GM19372 (cell line): Measurements from ENCODE around the gene PREP.

Experiments used
- ATAC-seq: cut with Tn5 transposase; IDR thresholded peaks from one replicate; pipeline ENCODE4 v1.9.1; 2021; ENCODE audit warnings: mild to moderate bottlenecking, low read depth, moderate library complexity; ENCODE audit not compliant: unreplicated experiment

Gene PREP

DNA sequence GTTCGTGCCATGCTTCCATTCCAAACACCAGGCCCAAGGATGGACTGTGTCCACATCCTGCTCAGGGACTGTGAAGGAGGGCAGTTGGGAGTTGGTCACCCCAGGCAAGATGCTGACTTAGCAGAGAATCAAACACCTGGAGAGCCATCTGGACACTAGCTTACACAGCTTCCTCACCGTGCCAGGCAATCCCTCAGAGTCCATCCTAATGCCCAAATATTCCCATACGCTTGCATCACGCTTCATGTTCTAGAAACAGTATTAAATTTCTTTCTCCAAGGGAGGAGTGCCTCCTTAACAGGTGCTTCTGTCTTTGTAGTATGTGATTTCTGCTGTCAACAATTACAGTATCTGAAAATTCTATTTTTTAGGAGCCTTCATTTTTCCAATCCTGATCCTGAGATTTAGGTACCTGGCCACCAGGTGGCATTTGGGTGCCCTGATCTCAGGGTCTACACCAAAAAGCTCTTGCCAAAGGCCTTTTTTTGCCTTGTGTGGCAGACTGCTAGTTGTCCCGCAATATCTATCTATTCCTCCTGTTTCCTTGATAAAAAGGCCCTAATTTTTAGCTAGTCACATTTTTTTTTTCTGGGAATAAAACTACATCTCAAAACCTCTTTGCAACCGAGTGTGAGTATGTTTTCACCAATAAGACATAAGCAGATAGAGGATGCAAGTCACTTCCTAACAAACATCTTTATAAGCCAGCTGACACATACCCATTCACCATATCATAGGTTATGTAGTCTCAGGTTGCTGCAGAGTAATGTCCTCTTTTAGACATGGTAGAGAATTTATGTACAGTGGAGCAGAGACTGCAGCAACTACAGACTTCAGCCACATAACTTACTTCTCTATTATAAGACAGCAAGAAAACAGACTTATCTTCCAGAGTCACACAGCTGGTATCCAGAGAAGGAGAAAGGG is 85.0 kb downstream of the PREP start:
- no peak for ATAC-seq

DNA sequence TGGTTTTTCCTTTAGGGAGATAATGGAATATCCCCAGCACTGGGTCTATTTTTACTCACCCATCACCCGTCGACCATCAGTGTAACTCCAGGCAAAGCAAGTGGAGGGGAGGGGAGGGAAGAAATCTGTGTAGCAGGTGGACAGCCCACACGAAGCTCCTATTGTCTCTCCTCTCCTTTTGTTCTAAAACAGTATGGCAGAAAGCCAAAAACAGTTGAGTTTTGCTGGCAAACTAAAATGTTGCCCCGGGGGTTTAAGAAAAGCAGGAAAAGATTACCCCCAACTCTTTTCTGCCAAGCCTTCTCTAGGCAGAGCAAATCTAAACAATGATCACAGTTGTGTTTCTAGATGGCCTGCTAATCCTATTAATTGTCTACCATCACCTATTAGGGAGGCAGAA is 89.7 kb downstream of the PREP start:
- ATAC-seq, result no peak

DNA sequence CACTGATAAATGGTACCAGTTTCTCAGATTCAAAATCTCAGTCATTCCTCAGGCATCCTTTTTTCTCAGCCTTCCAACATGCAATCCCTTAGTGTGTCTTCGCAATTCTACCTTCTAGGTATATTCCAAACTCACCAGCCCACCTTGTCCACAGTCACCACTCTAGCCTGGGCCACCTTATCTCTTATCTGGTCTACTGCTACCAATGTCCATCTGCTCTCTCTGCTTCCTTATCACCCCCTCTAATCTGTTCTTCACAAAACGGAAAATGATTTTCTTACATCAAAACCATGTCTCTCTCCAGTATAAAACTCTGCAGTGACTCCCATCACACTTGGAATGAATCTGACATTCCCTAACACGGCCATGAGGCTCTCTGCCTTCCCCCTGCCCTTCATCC is 91.9 kb downstream of the PREP start:
- no peak for ATAC-seq

DNA sequence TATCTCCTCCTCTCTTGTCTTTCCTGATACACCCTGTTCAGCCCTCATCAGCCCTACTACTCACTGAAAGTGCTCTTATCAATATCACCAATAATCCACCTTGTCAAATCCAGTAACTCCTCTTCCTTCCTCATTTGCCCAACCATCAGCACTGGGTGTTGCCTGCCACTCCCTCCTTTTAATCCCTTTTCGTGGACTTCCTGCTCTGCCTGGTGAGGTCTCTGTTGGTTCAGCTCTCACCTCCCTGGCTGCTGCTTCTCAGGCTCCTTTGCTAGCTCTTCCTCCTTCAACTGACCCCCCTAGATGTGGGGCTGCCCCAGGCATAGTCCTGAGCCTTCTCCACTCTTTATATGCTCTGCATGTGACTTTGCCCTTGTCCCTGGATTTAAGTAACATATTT is 92.5 kb downstream of the PREP start:
- ATAC-seq, result no peak

DNA sequence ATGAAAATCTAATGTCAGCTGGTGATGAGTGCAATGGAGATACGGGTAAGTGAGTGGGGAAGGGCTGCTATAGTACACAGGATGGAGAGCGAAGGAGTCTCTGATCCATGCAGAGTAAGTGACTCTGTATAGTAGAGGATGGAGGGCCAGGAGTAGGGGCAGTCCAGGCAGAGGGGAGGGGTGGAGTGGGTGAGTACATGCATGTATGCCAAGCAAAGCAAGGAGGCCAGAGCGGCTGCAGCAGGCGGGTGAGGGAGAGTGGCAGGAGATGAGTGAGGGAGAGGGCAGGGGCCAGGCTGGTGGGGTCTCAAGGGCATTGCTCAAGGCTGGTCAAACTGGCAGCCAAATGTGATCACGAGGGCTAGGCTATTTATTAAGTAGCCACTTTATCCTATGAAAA is 94.0 kb downstream of the PREP start:
- no peak for ATAC-seq

DNA sequence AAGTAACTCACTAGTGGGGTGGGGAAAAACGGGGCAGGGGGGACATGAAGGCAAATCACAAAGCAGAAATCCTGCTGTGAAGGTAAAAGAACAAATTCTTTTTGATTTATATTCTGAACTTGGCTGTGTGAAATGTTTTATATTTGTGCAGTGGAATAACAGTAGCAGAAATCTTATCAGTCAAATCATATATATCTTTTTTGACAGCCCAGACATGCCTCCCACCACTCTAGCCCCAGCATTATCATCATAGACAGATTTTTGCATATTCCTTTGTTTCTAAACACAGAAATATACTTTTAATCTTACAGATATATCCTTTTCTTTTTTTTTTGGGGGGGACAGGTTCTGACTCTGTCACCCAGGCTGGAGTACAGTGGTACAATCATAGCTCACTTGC is 97.4 kb downstream of the PREP start:
- ATAC-seq, result no peak

DNA sequence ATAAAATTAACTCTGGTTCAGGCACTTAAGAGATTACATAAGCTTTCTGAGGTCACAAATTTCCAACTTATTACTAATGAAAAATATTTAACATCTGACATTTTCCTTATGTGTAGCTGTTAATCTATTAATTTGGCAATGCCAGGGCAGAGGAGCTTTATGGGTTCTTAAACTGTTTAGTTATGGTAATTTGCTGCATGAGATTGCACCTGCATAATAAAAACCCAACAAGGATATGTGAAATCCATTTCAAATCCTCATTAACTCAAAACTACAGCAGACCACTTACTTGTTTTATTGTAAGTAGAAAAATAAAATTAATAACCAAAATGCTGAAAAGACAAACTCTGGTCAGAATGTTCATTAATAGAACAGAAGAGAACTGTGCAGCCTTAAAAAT is 98.1 kb downstream of the PREP start:
- ATAC-seq, result no peak

DNA sequence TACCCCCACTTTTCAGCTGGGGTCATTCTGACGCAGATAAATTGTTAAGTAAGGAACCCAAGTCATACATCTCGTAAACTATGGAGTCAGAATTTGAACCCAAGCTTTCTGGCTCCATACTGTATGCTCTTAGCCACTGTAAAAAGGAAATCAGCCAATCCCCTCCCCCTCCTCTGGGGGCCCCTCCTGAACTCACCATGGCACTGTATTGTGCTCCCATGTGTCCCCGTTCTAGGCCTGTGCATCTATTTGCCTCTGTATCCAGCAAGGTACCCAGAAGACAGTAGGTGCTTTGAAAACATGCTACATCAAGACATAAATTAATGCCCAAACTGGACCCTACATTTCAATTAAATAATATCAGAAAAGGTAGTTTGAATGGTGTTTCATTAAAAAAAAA is 98.5 kb downstream of the PREP start:
- no peak for ATAC-seq

DNA sequence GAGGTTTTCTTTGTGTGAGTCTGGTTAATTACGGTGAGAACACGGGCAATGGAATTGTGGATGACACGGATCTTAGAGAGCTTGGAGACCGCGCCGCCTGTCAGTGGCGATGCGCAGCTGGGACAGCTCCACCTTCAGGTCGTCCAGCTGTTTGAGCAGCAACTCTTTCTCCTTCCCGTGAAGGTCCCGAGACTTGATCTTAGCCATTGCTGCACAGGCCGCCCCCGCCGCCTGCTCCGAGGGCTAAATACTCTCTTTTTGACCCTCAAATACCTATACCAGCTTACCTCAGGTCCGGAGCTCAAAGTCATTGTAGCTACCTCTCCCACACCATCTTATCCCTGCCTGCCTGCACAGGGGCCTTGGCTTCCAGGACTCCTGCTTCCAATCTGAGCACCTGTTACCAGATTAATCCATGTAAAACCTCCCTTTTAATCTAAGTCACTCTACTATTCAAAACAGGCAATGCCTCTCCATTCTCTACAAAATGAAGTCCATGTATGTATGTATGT is 100.2 kb downstream of the PREP start:
- no peak for ATAC-seq

DNA sequence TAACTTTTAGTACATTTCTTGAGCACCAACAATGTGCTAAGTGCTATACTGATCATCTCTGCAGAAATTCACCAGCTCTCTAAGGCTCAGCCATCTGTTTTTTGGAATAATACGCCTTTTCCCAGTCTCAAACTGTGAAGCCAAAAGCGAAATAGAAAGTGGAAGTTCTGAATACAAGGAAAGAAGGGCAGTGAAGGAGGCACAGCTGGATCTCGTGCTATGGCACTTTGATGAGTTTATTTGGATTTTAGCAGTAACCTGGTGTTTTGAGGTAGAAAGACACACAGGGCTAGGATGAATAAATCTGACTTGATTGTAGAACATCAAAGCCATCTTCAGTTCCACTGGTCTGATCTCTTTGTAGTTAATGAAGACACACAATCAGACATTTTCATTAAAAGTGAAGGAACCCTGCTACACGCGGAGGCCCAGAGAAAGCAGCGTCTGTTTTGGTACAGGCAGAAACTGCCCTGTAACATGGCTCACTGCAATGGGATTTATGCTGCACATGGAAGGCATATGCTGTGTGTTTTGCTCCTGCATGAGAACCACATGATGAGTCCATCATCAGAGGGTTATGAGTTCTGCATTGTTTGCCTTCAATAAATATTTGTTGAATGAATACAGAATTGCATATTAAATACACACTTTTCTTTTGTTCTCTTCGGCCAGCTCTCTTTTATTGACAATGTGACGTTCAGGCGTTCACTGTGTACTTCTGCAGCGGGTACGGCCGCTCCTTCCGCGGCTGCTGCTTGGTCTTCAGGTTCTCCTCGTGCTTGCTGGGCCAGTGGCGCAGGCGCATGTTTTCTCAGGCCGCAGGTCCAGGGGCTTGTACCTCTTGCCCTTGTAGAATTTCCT is 100.9 kb downstream of the PREP start:
- no peak for ATAC-seq

DNA sequence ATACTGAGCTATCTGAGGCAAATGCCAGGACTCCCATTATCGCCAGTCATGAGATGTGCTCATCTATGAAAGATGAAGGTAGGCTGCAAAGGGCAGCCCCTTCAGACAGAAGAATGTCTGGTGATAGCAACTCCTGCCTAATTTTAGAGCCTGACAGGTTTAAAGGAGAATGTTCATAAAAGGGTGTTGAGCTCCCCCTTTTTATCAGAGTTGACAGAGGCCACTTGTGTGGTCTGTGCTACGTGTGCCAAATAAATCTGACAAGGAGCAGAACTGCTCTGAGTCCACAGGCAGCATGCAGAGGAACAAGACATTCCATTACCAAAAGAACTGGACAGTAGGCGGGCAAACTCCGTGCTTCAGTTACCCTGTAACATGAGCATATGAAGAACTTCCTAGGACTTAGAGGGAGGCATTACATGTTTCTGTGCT is 101.8 kb downstream of the PREP start:
- ATAC-seq, result no peak

DNA sequence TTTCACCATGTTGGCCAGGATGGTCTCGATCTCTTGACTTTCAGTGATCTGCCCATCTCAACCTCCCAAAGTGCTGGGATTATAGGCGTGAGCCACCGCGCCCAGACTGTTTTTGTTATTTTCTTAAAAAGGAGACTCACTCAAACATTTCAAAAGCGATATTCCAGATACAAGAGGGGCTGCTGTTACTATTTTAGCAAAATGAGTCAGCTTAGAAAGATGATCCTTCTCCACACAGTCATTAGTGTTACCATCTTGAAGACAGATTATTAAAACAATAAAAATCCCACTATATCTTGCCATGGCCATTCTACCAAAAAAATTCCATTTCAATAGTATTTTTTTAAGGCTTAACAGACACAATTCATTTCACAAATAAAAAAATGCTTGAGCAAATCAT is 102.8 kb downstream of the PREP start:
- ATAC-seq, result no peak

DNA sequence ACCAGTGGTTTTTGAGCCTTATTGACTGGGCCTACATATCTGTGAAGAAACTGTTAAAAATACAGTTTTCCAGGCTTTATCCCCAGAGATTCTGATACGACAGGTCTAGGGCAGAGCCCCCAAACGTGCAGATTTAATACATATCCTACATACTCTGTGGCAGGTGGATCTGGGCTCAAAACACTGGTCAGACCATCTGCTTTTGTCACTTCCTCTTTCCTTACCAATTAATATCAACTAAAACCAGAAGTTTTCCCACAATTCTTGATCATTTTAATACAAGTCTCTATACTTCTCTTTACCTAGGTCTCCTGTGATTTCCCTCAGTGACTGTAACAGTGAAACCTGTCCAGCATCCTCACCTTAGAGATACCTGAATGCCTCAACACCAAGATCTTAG is 108.8 kb downstream of the PREP start:
- no peak for ATAC-seq

DNA sequence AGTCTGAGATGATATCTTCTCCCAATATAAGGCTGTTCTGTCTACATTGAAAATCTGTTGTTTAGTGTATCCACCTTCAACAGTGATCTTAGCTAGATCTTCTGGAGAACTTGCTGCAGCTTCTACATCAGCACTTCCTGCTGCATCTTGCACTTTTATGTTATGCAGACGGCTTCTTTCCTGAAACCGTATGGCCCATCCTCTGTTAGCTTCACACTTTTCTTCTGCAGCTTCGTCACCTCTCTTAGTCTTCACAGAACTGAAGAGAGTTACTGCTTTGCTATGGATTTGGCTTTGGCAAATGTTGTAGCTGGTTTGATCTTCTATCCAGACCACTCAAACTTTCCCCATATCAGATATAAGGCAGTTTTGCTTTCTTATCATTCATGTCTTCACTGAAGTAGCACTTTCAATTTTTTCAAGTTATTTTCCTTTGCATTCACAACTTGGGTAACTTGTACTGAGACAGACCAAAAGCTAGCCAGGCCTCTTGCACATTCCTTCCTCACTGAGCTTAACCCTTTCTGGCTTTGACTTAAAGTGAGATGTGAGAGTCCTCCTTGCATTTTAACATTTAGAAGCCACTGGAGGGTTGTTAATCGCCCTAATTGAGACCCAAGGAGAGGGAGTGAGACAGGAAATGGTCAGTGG is 110.1 kb downstream of the PREP start:
- ATAC-seq, result no peak

DNA sequence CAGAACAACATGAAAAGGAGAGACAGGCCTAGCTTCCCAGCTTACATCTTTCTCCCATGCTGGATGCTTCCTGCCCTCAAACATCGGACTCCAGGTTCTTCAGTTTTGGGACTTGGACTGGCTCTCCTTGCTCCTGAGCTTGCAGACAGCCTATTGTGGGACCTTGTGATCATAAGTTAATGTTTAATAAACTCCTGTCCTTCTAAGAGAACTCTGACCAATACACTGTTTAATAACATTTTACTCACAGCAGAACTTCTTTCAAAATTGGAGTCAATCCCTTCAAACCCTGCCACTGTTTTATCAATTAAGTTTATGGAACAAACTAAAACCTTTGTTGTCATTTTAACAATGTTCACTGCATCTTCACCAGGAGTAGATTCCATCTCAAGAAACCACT is 111.4 kb downstream of the PREP start:
- ATAC-seq, result no peak

DNA sequence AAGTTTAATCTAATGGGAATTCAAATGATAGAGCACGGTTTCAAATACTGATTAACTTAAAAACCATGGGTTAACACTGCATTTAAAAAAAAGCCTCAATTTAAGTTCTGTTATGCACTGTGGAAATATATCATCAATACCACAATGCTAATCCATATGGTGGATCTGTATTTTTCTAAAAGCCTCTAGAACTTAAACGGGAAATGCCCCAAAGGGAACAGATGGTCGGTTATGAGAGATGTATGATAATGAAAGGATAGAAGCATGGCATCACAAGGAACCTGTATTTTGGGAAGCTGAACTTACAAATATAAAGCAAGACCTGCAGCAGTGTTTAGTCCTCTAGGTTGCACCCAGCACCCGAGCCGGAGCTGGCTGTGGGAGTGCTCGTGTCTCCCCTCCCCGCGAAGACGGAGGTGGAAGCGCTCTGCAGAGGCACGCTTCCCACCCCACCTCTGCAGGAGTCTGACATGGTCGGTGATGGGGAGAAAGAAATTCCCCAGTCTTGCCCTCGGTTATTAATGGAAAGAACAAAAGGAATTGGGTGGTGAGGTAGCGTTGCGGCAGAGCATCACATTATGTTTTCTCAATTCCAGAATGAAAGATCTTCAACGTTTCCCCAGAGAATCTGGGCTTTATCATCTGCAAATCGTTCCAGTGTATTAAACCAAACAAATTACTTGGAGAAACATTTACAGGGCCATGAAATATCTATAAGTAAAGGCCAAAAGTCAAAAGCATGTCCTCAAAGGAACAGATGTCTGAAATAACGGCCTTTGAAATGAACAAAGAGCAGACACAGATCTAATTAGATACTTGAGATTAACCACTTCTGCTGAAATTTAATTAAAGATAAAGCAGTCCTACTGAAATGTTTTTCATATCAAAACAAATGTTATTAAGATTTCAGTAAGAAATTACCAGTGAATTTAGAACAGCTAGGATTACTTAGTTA is 120.0 kb downstream of the PREP start:
- no peak for ATAC-seq

DNA sequence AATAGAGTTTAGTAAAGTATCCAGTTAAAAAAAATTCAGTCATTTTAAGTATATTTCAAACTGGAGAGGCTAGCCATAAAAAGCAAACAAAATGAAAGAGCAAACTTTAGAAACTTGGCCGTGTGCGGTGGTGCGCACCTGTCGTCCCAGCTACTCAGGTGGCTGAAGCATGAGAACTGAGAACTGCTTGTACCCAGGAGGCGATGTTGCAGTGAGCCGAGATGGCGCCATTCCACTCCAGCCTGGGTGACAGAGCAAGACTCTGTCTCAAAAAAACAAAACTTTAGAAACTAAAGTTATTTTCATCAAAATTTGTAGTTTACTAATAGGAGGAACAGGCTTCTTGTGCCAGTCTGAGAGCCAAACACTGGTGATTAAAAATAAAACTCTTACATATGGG is 122.8 kb downstream of the PREP start:
- no peak for ATAC-seq

DNA sequence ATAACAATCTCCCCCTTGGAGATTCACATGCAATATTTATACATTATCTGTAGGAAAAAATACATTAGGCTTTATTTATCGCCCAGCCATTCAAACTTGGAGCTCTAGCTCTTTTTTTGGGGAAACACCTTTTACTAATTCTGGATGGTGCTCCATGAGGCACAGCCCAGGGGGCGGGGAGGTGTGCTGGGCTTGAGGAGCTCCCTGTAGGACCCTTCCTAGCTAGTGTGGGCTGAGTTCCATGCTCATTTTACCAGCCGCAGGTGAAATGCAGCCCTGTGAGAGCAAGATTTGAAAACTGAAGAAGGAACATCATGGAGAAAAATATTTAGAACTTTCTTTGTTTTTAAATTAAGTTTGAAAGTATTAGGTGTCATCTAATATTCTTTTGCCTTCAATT is 123.4 kb downstream of the PREP start:
- no peak for ATAC-seq

DNA sequence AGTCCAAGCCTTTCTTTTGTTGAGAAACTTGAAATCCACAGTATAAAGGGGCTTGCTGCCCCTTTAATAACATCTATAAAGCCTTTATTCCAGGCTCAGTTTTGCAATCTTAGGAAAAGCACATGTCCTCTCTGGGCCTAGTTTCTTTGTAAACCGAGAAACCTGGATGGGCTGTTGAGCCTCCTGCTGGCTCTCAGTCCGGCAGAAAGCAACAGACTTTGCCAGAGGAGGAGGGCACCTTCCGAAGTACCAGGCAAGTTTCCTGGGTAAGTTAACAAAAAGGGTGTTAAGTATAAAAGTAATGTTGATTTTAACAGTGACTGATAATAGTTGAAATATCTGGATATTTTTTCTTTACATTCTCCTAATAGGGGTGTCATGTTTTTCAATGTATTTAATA is 124.1 kb downstream of the PREP start:
- no peak for ATAC-seq

DNA sequence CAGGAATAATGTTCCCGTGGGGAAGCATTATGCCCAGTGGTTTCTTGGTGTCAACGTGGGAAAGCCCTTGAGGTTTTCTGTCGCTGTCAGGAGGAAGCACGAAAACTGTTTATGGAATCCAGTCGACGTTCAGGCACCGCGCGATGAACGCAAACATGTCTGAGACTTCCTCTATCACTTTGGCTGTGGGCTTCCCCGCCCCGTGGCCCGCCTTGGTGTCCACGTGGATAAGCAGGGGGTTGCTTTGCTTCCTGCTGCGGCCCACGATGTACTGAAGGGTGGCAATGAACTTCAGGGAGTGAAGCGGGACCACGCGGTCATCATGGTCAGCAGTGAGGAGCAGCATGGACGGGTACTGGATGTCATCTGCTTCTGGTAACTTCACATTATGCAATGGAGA is 124.8 kb downstream of the PREP start:
- no peak for ATAC-seq
